Ureter (tissue), 1 donor: Measurements from ENCODE around the gene ZNF319. TPM values are rescaled to one million over a fixed set of nuclear protein-coding genes. Genes with fewer than 3 reads are reported as not detected.

ENCODE experiments used
- DNase-seq: peaks from one replicate; pipeline ENCODE4 v3.0.0-alpha.2; 2020; ENCODE audit warnings: low spot score
- total RNA-seq: library from RNA; stranded (reverse); gene quantifications from one replicate; pipeline ENCODE4 v1.2.4, GENCODE V29; 2023
- donor health status: DM: yes; HTN: yes; CAD: no.

ZNF319 gene
- total RNA-seq, 1 donor from 2014 or later: 24.7 TPM

- DNase-seq: no peak
These were observed 37.0 kb upstream of the ZNF319 start for GRCh38 chr16:58037365-58038057.

GRCh38 chr16:58036943-58037342 is 36.5 kb upstream of the ZNF319 start:
- no peak for DNase-seq

GRCh38 chr16:58035356-58036170 is 35.1 kb upstream of the ZNF319 start:
- DNase-seq: no peak

- no peak for DNase-seq
These were observed 34.3 kb upstream of the ZNF319 start for GRCh38 chr16:58034774-58035173.

GRCh38 chr16:58034128-58034685 is 33.7 kb upstream of the ZNF319 start:
- DNase-seq: no peak

- no peak for DNase-seq
These were observed 32.3 kb upstream of the ZNF319 start for GRCh38 chr16:58032710-58033293.

- no peak for DNase-seq
These were observed 30.7 kb upstream of the ZNF319 start for GRCh38 chr16:58031016-58031800.

GRCh38 chr16:58030136-58030840 is 29.8 kb upstream of the ZNF319 start:
- no peak for DNase-seq

- DNase-seq: no peak
These were observed 28.9 kb upstream of the ZNF319 start for GRCh38 chr16:58029410-58029809.

GRCh38 chr16:58028541-58029070 is 28.1 kb upstream of the ZNF319 start:
- no peak for DNase-seq

GRCh38 chr16:58027916-58028455 is 27.5 kb upstream of the ZNF319 start:
- DNase-seq: no peak

- no peak for DNase-seq
These were observed 26.9 kb upstream of the ZNF319 start for GRCh38 chr16:58027161-58027915.

GRCh38 chr16:58026705-58027160 is 26.3 kb upstream of the ZNF319 start:
- DNase-seq: no peak

- no peak for DNase-seq
These were observed 25.8 kb upstream of the ZNF319 start for GRCh38 chr16:58026139-58026704.

- DNase-seq: peak; percentile 88
These were observed 25.1 kb upstream of the ZNF319 start, which contains the start of gene MMP15 for GRCh38 chr16:58025351-58026138. MMP15 (plus strand) TSS chr16:58025754; CDS start chr16:58026351, 597 bp downstream.

GRCh38 chr16:58024486-58025350 is 24.2 kb upstream of the ZNF319 start:
- DNase-seq: peak; percentile 83
